Measurements from ENCODE around the gene VIPR2. TPM values are rescaled to one million over a fixed set of nuclear protein-coding genes. Genes with fewer than 3 reads are reported as not detected.

Gene VIPR2
- total RNA-seq, 4 donors from 2014 or later, result 0.53 to 2.5 (median 1.8) TPM

- Histone ChIP-seq H3K36me3 (no peaks in the 10 kb centered on the region), H3K4me1 (peaks cover 0 to 10% (median 0%) of the 10 kb centered on the region in 4 donors), H3K9me3 (no peaks in the 10 kb centered on the region), H3K4me3 (no peak overlapping the region), H3K27me3 (no peaks in the 10 kb centered on the region), H3K27ac (peak overlapping the region in 1 of 4 donors; percentile 78)
- TF ChIP-seq POLR2A (IDR thresholded peaks at IDR 0.05) (no peak), CTCF (IDR thresholded peaks at IDR 0.05) (no peak)
- DNase-seq, result peak in 2 of 3 donors; percentile 29 to 37
These were observed 48.7 kb downstream of the VIPR2 start for GRCh38 chr7:159095979-159096411.

- Histone ChIP-seq H3K4me1 (peaks cover 0 to 10% (median 0%) of the 10 kb centered on the region in 4 donors), H3K36me3 (no peaks in the 10 kb centered on the region), H3K27me3 (no peaks in the 10 kb centered on the region), H3K9me3 (no peaks in the 10 kb centered on the region), H3K27ac (no peak overlapping the region), H3K4me3 (no peak overlapping the region)
- TF ChIP-seq CTCF (IDR thresholded peaks at IDR 0.05) (no peak), POLR2A (IDR thresholded peaks at IDR 0.05) (no peak)
- DNase-seq, result peak in 2 of 3 donors; percentile 16 to 21
These were observed 49.5 kb downstream of the VIPR2 start for GRCh38 chr7:159094919-159095915.

GRCh38 chr7:159094023-159094740 is 50.5 kb downstream of the VIPR2 start:
- peaks cover 0 to 9% (median 0%) of the 10 kb centered on the region in 4 donors for H3K4me1 ChIP-seq
- TF ChIP-seq CTCF (IDR thresholded peaks at IDR 0.05) (no peak), POLR2A (IDR thresholded peaks at IDR 0.05) (no peak)
- H3K9me3 ChIP-seq, result no peaks in the 10 kb centered on the region
- no peaks in the 10 kb centered on the region for H3K27me3 ChIP-seq
- DNase-seq, result peak in 2 of 3 donors; percentile 27 to 33
- no peaks in the 10 kb centered on the region for H3K36me3 ChIP-seq
- H3K4me3 ChIP-seq, result no peak overlapping the region
- no peak overlapping the region for H3K27ac ChIP-seq

GRCh38 chr7:159093351-159093971 is 51.2 kb downstream of the VIPR2 start:
- peak in 2 of 3 donors; percentile 27 to 34 for DNase-seq
- H3K9me3 ChIP-seq, result no peaks in the 10 kb centered on the region

More at GRCh38 chr7:159093351-159093971, 51.2 kb downstream of the VIPR2 start:
- no peak overlapping the region for H3K4me3 ChIP-seq
- TF ChIP-seq CTCF (IDR thresholded peaks at IDR 0.05), result no peak
- no peak for TF ChIP-seq POLR2A (IDR thresholded peaks at IDR 0.05)
- no peaks in the 10 kb centered on the region for H3K27me3 ChIP-seq
- peaks cover 0 to 2% (median 0%) of the 10 kb centered on the region in 4 donors for H3K4me1 ChIP-seq
- H3K36me3 ChIP-seq, result no peaks in the 10 kb centered on the region
- H3K27ac ChIP-seq, result no peak overlapping the region
